RCC 7860 (cell line): ENCODE data around the gene ZNF595.
A peak's percentile ranks its signal among the peaks of the same experiment; 100 is the strongest.
"Not testable (repeated sequence)": the region's sequence is repeated elsewhere in the genome, so short reads cannot be mapped to it uniquely, and the experiment has no call there.

ENCODE experiments used
- DNase-seq: peaks from one replicate; pipeline ENCODE4 v3.0.0-alpha.2; 2015; ENCODE audit warnings: low spot score
- FAIRE-seq: peaks from 2 replicates; lab custom pipeline; 2012; peaks lifted over from hg19 to GRCh38; lab: Jason Lieb, UNC

The ZNF595 gene

DNA sequence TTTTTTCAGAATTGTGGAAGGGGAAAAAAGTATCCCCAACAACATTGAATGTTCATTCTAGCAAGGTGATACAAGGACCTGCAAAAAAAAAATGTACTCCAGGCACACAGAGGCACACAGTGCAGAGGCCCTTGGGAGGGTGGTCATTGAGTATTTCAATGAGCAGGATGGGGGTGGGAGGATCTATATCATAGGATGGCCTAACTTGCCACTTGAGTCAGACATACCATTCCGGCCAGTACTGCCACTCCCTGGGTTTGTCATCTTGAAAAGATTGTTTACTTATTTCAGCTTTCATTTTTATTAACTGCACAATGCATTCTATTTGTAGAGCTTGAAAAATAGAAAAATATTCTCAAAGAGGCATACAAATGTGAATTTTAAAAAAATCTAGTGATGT, 18.7 kb downstream of the ZNF595 start:
- no peak for FAIRE-seq
- no peak for DNase-seq

DNA sequence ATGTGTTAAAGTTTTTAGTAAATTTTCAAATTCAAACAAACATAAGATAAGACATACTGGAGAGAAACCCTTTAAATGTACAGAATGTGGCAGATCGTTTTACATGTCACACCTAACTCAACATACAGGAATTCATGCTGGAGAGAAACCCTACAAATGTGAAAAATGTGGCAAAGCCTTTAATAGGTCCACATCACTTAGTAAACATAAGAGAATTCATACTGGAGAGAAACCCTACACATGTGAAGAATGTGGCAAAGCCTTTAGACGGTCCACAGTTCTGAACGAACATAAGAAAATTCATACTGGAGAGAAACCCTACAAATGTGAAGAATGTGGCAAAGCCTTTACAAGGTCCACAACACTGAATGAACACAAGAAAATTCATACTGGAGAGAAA, 32.8 kb downstream of the ZNF595 start:
- no peak for FAIRE-seq
- DNase-seq = no peak

DNA sequence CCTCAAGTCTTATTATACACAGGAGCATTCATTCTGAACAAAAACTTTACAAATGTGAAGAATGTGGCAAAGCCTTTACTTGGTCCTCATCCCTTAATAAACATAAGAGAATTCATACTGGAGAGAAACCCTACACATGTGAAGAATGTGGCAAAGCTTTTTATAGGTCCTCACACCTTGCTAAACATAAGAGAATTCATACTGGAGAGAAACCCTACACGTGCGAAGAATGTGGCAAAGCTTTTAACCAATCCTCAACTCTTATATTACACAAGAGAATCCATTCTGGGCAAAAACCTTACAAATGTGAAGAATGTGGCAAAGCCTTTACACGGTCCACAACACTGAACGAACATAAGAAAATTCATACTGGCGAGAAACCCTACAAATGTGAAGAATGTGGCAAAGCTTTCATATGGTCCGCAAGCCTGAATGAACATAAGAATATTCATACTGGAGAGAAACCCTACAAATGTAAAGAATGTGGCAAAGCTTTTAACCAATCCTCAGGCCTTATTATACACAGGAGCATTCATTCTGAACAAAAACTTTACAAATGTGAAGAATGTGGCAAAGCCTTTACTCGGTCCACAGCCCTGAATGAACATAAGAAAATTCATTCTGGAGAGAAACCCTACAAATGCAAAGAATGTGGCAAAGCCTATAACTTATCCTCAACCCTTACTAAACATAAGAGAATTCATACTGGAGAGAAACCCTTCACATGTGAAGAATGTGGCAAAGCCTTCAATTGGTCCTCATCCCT, 33.6 kb downstream of the ZNF595 start:
- not testable (repeated sequence) for FAIRE-seq, DNase-seq

DNA sequence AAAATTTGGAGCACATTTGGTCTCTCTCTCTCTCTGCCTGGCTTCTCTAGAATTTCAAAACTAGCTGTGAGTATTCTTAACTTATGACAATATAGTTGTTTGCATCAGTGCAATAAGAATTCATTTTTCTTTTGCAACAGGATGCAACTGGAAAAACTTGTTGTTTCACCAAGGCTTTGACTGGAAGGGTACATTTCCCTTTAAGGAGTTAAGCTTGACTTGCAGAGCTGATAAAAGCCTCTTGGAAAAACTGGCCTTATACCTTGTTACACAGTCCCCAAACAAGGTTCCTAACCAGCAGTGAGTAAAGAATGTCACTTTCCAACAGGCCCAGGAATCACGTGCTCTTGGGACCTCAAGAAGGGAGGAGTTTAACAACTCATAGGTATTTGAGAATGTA, 45.3 kb downstream of the ZNF595 start:
- DNase-seq = no peak
- no peak for FAIRE-seq

DNA sequence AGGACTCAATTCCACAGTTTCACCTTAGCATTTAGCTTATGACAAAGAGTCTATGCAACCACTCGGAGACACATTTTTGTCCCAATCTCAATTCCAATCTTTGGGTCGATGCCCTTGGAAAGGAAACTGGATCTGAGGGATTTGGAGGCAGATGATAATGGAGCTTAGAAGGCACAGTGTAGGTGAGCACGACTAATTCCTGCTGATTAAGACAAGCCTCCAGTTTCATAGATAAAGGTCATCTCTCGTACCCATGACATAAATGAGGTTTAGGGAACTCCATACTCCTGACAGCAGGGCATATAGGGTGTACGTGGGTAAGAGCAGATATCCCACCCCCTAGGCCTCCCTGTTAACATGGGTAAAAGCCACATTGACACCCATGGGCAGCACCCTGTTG, 46.7 kb downstream of the ZNF595 start:
- FAIRE-seq = no peak

DNA sequence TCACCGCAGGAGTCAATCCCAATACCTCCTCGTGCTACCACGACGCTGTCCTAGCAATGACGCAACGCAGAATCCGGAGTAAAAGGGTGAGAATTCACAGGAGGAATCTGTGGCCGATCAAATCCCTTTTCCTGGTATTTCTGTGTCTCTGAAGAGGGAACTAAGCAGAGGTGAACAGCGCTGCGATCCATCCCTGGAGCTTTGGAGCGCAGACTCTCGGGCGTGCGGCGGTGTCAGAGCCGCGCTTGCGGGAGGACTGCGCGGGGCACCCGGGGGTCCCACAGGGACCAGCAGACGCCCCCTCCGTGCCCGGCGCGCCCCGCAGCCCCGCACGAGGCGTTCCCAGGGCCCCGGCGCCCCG, 53.9 kb downstream of the ZNF595 start:
- no peak for FAIRE-seq
- no peak for DNase-seq

More for the DNA sequence above, 46.7 kb downstream of the ZNF595 start:
- DNase-seq = no peak

DNA sequence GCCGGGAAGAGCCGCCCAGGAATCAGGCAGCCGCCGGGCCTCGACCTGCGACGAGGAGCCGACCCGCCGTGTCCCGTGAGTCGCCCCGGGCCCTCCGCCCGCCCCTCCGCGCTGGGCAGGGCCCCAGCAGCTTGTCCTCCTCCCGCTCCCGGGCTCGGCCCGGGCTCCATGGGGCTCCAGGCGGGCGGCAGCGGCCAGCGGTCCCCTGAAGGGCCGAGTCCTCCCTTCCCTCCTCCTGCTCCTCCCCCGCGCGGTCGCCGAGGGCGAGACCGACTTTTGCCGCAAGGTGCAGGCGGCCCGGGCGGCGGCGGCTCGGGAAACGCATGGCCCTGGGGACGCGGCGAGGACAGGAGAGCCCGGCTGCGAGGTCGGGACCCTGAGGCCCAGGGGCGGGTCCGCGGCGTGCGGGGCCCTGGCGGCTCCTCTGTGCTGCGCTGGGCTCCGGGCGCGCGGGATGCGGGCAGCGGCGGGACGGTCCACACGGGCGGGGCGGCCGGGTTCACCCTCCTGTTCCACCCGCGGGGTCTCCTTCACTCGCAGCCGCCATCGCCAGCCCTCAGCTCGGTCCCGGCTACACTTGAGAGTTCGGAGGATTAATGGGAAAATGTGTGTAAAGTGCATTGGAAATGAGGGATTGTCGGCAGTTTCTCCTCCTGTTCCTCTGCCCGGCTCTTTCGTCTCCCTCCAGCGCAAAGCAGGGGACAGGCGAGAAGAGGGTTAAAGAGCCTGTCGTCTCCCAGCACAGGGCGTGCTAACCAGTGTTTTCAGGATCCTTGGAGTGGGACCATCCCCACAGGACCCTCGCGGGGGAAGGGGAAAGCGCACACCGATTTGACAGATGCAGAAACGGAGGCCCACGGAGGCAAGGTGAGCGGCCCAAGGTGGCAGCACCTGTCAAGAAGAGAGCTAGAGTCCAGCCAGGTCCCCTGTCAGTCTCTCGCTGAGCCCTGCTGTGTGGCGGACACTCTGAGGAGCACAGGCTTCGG, 54.6 kb downstream of the ZNF595 start:
- DNase-seq (no peak), FAIRE-seq (no peak)

DNA sequence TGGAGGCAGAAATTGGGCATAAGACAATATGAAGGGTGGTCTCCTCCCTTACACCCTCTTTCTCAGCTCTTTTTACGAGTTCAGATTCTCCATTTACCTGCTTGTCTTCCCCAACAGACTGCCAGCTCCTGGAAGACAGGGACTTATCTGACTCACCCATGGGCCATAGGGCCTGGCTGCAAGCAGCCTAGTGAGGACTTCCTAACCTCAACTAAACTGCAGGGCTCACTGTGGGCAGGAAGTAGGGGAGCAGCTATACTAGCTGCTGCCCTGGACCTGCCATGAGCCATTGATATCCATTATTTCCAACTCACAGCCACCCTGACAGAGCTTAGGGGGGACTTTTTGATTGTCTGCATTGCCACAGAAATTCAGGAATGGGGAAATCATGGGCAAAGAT, 59.6 kb downstream of the ZNF595 start:
- FAIRE-seq = no peak
- DNase-seq = no peak

DNA sequence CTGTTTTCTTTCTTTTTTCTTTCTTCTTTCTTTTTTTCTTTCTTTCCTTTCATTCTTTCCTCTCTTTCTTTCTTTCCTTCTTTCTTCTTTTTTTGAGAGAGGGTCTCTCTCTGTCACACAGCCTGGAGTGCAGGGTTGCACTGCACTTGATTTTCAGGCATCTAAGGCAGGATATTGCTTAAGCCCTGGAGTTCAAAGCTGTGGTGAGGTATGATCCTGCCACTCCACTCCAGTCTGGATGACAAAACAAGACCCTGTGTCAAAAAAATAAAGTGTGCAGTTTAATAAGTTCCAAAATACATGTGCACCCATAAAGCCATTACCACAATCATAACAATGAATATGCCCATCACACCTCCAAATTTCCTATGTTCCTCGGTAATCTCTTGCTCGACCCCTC, 60.6 kb downstream of the ZNF595 start:
- FAIRE-seq = no peak
- no peak for DNase-seq

DNA sequence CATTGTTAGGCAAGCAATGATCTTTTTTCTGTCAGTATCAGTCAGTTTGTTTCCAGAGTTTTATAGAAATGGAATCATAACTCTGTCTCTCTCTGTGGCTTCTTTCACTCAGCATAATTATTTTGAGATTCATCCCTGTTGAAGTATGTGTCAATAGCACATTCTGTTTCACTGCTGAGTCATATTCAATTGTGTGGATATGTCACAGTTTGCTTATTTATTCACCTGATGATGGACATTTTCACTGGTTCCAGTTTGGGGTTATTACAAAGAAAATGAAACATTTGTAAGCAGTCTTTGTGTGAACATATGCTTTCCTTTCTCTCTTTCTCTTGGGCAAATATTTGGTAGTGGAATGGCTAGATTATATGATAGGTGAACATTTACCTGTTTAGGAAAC, 61.0 kb downstream of the ZNF595 start:
- FAIRE-seq = no peak
- DNase-seq = no peak

DNA sequence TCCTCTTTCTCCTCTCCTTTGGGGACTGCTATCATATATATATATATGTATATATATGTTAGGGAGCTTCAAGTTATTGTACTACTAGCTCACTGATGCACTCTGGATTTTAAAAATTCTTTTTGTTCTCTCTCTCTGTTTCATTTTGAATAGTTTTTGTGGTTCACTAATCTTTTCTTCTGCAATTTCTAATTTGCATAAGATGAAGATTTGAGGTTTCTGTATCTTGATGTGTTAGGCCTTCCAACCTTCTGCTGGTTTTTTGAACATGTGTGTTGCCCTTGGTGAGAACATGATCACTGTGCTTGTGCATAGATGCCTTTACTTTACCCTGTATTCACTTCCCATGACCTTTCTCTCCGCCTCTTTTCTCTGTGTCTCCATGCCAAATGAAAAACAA, 63.4 kb downstream of the ZNF595 start:
- DNase-seq = no peak
- no peak for FAIRE-seq

DNA sequence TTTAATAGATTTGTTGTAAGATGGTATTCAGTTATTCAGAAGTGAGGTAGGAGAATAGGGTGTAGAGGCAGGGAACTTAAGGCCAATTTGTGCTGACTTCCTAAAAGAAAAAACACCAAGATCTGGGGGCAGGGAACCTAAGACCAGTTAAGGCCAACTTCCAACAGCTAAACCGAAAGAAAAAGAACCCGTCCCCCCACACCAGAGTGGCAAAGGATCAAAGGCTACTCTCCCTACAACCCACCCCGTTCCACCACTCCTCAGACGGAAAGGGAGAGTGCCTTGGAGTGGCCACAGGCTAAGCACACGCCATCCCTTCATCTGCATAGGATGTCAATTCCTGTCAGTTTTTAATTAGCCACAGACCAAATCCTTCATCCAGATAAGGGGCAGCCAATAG, 67.5 kb downstream of the ZNF595 start:
- DNase-seq = no peak
- FAIRE-seq = no peak

DNA sequence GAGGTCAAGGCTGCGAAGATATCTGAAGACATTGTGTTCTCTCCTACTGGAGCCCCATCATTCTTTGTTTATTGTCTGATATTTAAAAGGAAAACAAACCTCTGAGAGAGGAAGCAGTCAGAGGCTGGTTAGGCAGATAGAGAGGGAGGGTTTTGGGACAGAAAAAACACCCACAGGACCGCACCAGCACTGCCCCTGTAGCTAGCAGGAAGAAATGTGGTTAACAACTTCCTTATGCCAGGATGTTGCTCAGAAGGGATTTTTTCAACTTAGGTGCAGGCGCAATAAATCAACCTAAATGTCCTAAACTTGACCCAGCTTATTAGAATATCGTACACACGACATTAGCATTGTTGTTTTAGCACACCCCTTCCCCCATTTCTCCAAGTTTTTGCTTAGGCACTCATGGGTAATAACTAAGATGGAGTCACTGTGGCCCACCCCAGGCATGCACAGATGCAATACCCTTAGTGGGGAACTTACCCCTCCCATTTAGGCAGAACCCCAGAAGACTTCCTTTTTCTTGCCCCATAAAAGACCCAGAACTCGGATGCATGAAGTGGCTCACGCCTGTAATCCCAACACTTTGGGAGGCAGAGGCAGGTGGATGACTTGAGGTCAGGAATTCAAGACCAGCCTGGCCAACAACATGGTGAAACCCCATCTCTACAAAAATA, 68.4 kb downstream of the ZNF595 start:
- FAIRE-seq (no peak), DNase-seq (no peak)

DNA sequence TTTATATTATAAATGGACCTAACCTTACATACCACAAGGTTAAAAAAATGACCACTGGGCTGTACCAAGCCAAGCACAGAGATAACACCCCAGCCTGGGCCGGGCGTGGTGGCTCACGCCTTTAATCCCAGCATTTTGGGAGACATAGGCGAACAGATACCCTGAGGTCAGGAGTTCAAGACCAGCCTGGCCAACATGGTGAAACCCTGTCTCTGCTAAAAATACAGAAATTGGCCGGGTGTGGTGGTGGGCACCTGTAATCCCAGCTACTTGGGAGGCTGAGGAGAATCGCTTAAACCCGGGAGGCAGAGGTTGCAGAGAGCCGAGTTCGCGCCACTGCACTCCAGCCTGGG, 70.8 kb downstream of the ZNF595 start:
- not testable (repeated sequence) for DNase-seq, FAIRE-seq

DNA sequence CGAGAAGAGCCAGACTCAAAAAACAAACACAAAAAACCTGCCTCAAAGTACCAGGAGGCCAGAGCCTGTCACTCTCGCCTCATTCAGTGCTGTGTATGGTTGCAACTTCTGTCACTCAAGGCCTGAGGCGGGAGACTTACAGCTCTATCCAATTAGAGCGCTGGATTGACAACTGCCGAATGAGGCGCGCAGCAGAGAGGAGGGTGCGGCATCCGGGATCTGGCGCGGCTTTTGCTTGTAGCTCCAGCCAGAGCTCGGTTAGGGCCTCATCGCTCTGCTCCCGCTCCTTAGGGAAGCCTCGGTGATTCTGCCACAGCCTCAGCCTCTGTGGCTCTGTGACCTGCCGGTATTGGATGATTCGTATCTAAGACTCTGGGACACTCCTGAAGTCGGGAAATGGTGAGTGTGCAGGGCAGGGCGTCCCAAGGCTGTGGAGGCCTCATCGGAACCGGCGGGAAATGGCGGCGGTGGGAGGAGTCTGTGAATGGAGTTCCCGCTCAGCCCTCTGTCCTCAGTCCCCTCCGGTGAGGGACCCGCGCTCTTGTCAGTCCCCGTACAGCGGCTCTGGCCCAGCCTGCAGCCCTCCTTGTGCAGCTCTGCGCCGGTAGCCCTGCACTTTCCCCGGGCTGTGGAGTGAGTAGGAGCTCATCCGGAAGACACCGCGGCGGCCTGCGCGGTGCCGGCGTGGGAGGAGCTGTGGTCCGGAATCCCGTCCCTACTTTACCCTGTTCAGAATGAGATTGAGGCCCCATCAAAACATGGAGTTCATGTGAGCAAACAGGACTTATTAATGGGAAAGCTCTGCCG, 71.4 kb downstream of the ZNF595 start, which contains the start of gene ZNF718:
TSS of gene ZNF718 (plus strand) at position 227 of the 807 bp plus-strand sequence. CDS start at position 397, 170 bp downstream.
- peak; percentile 92 for DNase-seq
- peak; percentile 77 for FAIRE-seq

DNA sequence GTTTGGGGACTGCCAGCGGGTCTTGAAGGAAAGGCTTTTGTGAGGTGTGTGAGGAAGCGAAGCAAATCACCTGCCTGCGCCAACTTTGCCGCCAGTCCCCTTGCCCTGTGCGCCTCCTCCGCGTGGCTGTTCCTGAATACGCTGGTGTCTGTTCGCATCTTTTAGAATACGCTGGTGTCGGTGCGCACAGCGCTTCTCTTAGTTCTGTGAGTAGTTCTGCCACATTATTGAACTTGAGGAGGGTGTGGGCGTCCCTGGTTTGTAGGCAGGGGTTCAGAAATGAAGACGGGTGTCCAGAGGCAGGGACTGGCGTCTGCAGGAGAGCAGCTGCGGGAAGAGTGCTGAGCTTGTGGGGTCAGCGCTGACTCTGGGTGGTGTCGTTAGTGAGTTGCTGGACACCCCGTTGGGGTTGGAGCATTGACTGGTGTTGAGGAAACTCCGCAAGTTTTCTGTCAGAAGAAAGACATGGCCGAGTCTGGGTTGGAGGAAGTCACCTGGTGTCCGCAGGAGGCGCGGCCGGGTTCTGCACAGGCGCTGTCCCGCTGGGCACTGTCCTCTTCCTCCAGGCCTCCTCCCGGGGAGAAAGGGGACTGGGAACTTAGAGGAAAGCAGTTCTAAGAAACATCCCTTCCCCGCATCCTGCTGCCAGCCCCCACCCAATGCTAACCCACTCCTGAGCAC, 72.1 kb downstream of the ZNF595 start:
- FAIRE-seq = no peak
- DNase-seq = no peak

DNA sequence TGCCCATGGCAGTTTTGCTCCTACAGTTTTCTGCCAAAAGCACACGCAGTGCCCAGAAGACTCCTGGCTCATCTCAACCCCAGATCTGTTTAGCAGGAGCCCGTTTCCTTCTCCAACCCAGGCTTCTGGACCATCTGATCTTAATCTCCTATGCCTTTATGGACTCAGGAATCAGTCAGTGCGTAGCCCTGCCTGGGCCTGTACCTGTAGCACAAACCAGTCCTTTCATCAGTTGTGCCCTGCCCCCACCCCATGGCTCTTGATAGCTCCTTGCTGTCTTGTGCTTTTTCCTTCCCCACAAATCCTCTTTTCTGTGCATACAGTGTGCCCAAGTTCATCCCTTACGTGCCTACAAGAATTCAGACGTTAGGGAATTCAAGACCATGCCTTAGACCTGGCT, 72.7 kb downstream of the ZNF595 start:
- FAIRE-seq (no peak), DNase-seq (no peak)

DNA sequence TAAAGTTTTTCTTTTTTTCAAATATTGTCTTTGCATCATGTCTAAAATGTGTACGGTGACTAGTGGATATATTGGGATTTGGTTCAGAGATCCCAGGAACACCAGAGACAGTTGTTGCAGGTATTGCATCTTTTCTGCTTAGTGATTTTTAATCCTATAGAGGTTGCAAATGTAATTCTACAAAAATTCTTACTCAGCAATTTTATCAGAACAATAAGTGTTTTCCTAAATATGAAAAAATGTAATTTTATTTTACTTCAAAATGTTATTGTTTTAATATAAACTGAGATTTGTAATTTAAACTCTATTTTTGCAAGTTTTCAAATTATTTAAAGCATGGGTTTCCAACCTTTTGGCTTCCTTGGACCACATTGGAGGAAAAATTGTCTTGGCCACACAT, 79.4 kb downstream of the ZNF595 start:
- FAIRE-seq (no peak), DNase-seq (no peak)
